HEK293 (cell line): Measurements from ENCODE around the gene B3GLCT.

Source experiments
- CTCF ChIP-seq: fragments of 450-650 bp; formaldehyde crosslinking; IDR thresholded peaks from 2 replicates; pipeline ENCODE4 v1.5.1; 2016; ENCODE audit warnings: missing biosample characterization, missing genetic modification characterization
- KLF16 ChIP-seq: fragments of 450-650 bp; formaldehyde crosslinking; IDR thresholded peaks from 2 replicates; pipeline ENCODE4 v1.5.1; 2017; ENCODE audit warnings: missing biosample characterization, missing genetic modification characterization
- RBAK ChIP-seq: fragments of 450-650 bp; formaldehyde crosslinking; IDR thresholded peaks from 2 replicates; pipeline ENCODE4 v1.5.1; 2016; ENCODE audit warnings: missing biosample characterization, missing genetic modification characterization
- REPIN1 ChIP-seq: fragments of 450-650 bp; formaldehyde crosslinking; IDR thresholded peaks from 2 replicates; pipeline ENCODE4 v1.5.1; 2017; ENCODE audit warnings: missing biosample characterization, missing genetic modification characterization, low read depth
- ZBTB44 ChIP-seq: fragments of 450-650 bp; IDR thresholded peaks from 2 replicates; pipeline ENCODE4 v1.5.1; 2018; ENCODE audit warnings: missing biosample characterization, mild to moderate bottlenecking, missing genetic modification characterization
- ZBTB49 ChIP-seq: fragments of 450-650 bp; formaldehyde crosslinking; IDR thresholded peaks from 2 replicates; pipeline ENCODE4 v1.5.1; 2016; ENCODE audit warnings: missing biosample characterization, missing genetic modification characterization, low read depth
- ZBTB8A ChIP-seq: fragments of 450-650 bp; formaldehyde crosslinking; IDR thresholded peaks from 2 replicates; pipeline ENCODE4 v1.5.1; 2016; ENCODE audit warnings: missing biosample characterization, missing genetic modification characterization
- ZNF146 ChIP-seq: fragments of 450-650 bp; formaldehyde crosslinking; IDR thresholded peaks from 2 replicates; pipeline ENCODE4 v1.5.1; 2016; ENCODE audit warnings: missing biosample characterization, missing genetic modification characterization
- ZNF280D ChIP-seq: fragments of 450-650 bp; formaldehyde crosslinking; IDR thresholded peaks from 2 replicates; pipeline ENCODE4 v1.5.1; 2016; ENCODE audit warnings: missing biosample characterization, missing genetic modification characterization
- ZNF302 ChIP-seq: fragments of 450-650 bp; formaldehyde crosslinking; IDR thresholded peaks from 2 replicates; pipeline ENCODE4 v1.5.1; 2016; ENCODE audit warnings: missing biosample characterization, missing genetic modification characterization, low read depth
- ZNF785 ChIP-seq: fragments of 450-650 bp; formaldehyde crosslinking; IDR thresholded peaks from 2 replicates; pipeline ENCODE4 v1.5.1; 2016; ENCODE audit warnings: missing biosample characterization, missing genetic modification characterization
- ZSCAN18 ChIP-seq: fragments of 450-650 bp; formaldehyde crosslinking; IDR thresholded peaks from 2 replicates; pipeline ENCODE4 v1.5.1; 2016; ENCODE audit warnings: missing biosample characterization, missing genetic modification characterization

GRCh38 chr13:31184451-31184850 is 15.3 kb upstream of the B3GLCT start:
- no peak for TF ChIP-seq CTCF (tag by site-specific recombination)
- TF ChIP-seq KLF16 (tag by site-specific recombination), result no peak
- no peak for TF ChIP-seq ZSCAN18 (tag by site-specific recombination)
- no peak for TF ChIP-seq ZBTB49 (tag by site-specific recombination)
- no peak for TF ChIP-seq ZNF302 (tag by site-specific recombination)
- TF ChIP-seq ZBTB44 (tag by site-specific recombination), result no peak
- TF ChIP-seq ZNF280D (tag by site-specific recombination), result no peak
- TF ChIP-seq REPIN1 (tag by site-specific recombination), result no peak
- TF ChIP-seq RBAK (tag by site-specific recombination), result no peak
- TF ChIP-seq ZNF785 (tag by site-specific recombination), result no peak
- TF ChIP-seq ZBTB8A (tag by site-specific recombination), result no peak
- TF ChIP-seq ZNF146 (tag by site-specific recombination), result no peak
